ENCODE measurements around the gene NPTXR. TPM values are rescaled to one million over a fixed set of nuclear protein-coding genes. Genes with fewer than 3 reads are reported as not detected.

NPTXR gene
- total and polyA plus RNA-seq, 2 of the 4 experiments (the other 2 are of a cell fraction), result 0.36 to 2.2 TPM

DNA sequence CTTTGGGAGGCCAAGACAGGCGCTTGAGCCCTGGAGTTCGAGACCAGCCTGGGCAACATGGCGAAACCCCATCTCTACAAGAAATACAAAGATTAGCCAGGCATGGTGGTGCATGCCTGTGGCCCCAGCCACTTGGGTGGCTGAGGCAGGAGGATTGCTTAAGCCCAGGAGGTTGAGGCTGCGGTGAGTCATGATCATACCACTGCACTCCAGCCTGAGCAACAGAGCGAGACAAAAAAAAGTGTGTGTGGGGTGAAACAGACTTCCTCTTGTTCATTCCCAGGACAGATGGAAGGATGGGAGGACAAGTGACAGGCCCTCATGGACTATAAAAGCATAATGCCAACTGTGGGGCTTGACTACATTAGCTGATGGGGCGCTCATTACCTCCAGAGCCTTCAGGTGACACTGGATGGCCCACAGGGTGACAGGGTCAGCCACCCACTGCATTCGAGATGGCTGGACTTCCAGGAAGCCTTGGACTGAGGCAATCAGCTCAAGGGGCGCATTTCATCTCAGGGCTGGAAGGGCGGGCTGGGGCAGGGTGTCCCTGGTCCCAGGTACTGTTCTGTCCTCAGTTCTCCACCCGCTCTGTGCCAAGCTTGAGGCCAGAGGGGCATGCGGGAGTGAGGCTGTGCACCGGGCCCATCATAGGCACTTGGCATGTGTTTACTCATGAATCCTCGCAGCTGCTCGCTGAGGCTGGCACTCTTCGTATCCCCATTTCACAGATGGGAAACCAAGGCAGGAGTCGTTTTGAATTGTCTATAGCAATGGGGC is 12.5 kb downstream of the NPTXR start:
- 0 out of 2 replicates have a peak, but pooled peaks have one; percentile 20 for TF ChIP-seq FOS (IDR thresholded peaks at IDR 0.05; ENCODE audit: low read depth, low read length)
- no peak for TF ChIP-seq CTCF (conservative IDR thresholded peaks at IDR 0.05; ENCODE audit: low read depth, low read length)
- peak; percentile 80 for TF ChIP-seq CEBPB (IDR thresholded peaks at IDR 0.05; ENCODE audit: low read depth, low read length)
- TF ChIP-seq RCOR1 (IDR thresholded peaks at IDR 0.05; ENCODE audit: insufficient replicate concordance, low read length), result peak; percentile 20
- no peak overlapping the region for H2BK20ac ChIP-seq (ENCODE audit: low read depth, low read length)
- H2AK9ac ChIP-seq (replicated peaks; ENCODE audit: low read depth, low read length, poor library complexity), result no peak overlapping the region
- DNase-seq (peak; percentile 60), ATAC-seq (ENCODE audit: low read depth) (peak; percentile 62)
- H3K9me3 ChIP-seq (ENCODE audit: control insufficient read depth, insufficient read depth, low read length), result no peaks in the 10 kb centered on the region
- dilution Hi-C loops (cut with HindIII; ENCODE audit: low sequenced_read_pairs, unreplicated experiment) (no loop called here), in situ Hi-C loops (cut with MboI; ENCODE audit: low sequenced_read_pairs) (no loop called here), intact Hi-C loops (cut with micrococcal nuclease) (no loop called here)
- H3K23ac ChIP-seq (ENCODE audit: low read depth, low read length), result no peak overlapping the region
- H3K36me3 ChIP-seq (ENCODE audit: control insufficient read depth, insufficient read depth, low read length), result no peaks in the 10 kb centered on the region
- no peak overlapping the region for H2AFZ ChIP-seq (replicated peaks; ENCODE audit: low read length, poor library complexity)
- H3K27ac ChIP-seq (ENCODE audit: insufficient read depth, low read length), result no peak overlapping the region
- ChIA-PET CTCF (interaction anchor here (0.5 kb wide), 1 partner anchor 173 kb away, joined by 3 read pairs; no protein-coding TSS in a partner anchor), POLR2A (ENCODE audit: unreplicated experiment) (interaction anchor here (0.6 kb wide), 1 partner anchor 29 kb away, joined by 3 read pairs; no protein-coding TSS in a partner anchor)
- H2BK15ac ChIP-seq (ENCODE audit: low read depth, low read length), result no peak overlapping the region
- H2BK5ac ChIP-seq (ENCODE audit: low read depth, low read length, poor library complexity, severe bottlenecking), result no peak overlapping the region
- no peak overlapping the region for H3K9ac ChIP-seq (ENCODE audit: low read depth, low read length)
- H2BK120ac ChIP-seq (ENCODE audit: low read depth, low read length), result no peak overlapping the region
- H3K4ac ChIP-seq (ENCODE audit: low read depth, low read length), result no peak overlapping the region
- no peak overlapping the region for H3K4me3 ChIP-seq (ENCODE audit: insufficient read depth, low read depth, low read length)
- H3K79me1 ChIP-seq (ENCODE audit: low read depth in 1 of 2, low read length in 2 of 2), result no peaks in the 10 kb centered on the region
- H3K9me1 ChIP-seq (ENCODE audit: insufficient read depth, low read length), result no peaks in the 10 kb centered on the region
- H4K20me1 ChIP-seq (ENCODE audit: insufficient read depth, low read length), result no peaks in the 10 kb centered on the region; the same call in 1 of the 2 replicates
- H2AK5ac ChIP-seq (ENCODE audit: low read depth, low read length), result no peak overlapping the region
- peaks cover 2% of the 10 kb centered on the region; the same call in 1 of the 2 replicates for H3K4me1 ChIP-seq (ENCODE audit: control insufficient read depth, insufficient read depth, low read length)
- no peak overlapping the region for H3K56ac ChIP-seq (ENCODE audit: extremely low read depth, insufficient read depth, low read length)
- BruUV-seq (replicated peaks), result no TSS peak
- no peak overlapping the region for H4K5ac ChIP-seq (ENCODE audit: low read depth, low read length)
- H4K8ac ChIP-seq (ENCODE audit: low read depth in 2 of 2, low read length in 2 of 2), result no peak overlapping the region
- 100% methylated on average over 4 of the region's 16 CpGs; no CpG with 5 or more reads in 1 of the 2 experiments for WGBS, 2 experiments (ENCODE audit: extremely low coverage in 2 of 2, insufficient read length in 1 of 2)
- no peaks in the 10 kb centered on the region for H3K27me3 ChIP-seq (ENCODE audit: control insufficient read depth, insufficient read depth, low read length)
- H3K4me2 ChIP-seq (ENCODE audit: low read depth, low read length), result no peak overlapping the region
- H3K18ac ChIP-seq (ENCODE audit: low read depth, low read length), result no peak overlapping the region
- H3K14ac ChIP-seq (replicated peaks; ENCODE audit: low read depth, low read length), result no peak overlapping the region
- H4K91ac ChIP-seq (ENCODE audit: insufficient read depth, low read depth, low read length), result no peak overlapping the region

Measured in IMR-90 (cell line).